ENCODE measurements around the gene IDUA. TPM values are rescaled to one million over a fixed set of nuclear protein-coding genes. Genes with fewer than 3 reads are reported as not detected.

The IDUA gene
- total RNA-seq, 4 donors from 2014 or later, result 6.7 to 25.8 (median 13.3) TPM

DNA sequence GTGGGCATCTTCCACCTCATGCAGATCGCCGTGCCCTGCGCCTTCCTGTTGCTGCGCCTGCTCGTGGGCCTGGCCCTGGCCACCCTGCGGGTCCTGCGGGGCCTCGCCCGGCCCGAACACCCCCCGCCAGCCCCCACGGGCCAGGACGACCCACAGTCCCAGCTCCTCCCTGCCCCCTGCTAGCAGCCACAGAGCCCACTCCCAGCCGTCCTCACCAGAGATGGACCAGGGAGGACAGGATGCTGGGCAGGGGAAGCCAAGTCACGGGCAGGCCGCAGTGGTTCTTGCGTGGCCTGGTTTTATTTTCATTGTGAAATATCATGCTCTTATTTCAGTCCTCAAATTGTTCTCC lies 28.6 kb upstream of the IDUA start:
- TF ChIP-seq CTCF (IDR thresholded peaks at IDR 0.05; ENCODE audit: low read depth), result no peak

GRCh38 chr4:958696-959337 lies 28.0 kb upstream of the IDUA start:
- no peak for TF ChIP-seq CTCF (IDR thresholded peaks at IDR 0.05; ENCODE audit: low read depth)

GRCh38 chr4:959338-960139 lies 27.3 kb upstream of the IDUA start:
- no peak for TF ChIP-seq CTCF (IDR thresholded peaks at IDR 0.05; ENCODE audit: low read depth)

GRCh38 chr4:960140-960635 lies 26.7 kb upstream of the IDUA start:
- TF ChIP-seq CTCF (IDR thresholded peaks at IDR 0.05; ENCODE audit: low read depth), result no peak

DNA sequence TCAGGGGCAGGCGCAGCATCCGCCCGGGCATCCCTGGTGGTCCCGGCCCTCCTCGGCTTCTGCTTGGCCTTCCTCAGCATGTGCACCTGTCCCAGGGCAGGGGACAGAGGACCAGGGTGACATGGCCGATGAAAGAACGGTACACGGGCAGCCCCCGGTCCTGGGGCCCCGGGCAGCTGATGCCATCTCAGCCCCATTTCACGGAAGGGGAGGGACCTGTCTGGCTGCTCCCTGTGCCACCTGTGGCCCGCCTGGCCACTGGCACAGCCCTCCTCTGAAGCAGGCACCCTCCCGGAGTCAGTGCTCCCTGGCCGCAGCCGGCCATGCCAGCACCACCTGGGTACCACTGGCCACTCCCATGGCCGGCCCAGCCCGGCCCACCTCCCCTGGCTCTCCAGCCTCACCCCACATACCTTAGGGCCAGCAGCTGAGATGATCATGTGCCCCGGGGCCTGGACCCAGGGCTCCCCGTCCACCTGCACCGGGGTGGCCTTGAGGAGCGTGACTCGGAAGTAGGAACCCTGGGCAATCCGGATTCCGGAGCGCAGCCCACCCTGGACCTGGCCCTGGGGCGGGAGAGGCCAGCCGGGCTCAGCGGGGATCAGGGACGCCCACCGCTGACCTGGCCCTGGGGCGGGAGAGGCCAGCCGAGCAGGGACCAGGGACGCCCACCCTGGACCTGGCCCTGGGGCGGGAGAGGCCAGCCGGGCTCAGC lies 26.1 kb upstream of the IDUA start:
- no peak for TF ChIP-seq CTCF (IDR thresholded peaks at IDR 0.05; ENCODE audit: low read depth)

DNA sequence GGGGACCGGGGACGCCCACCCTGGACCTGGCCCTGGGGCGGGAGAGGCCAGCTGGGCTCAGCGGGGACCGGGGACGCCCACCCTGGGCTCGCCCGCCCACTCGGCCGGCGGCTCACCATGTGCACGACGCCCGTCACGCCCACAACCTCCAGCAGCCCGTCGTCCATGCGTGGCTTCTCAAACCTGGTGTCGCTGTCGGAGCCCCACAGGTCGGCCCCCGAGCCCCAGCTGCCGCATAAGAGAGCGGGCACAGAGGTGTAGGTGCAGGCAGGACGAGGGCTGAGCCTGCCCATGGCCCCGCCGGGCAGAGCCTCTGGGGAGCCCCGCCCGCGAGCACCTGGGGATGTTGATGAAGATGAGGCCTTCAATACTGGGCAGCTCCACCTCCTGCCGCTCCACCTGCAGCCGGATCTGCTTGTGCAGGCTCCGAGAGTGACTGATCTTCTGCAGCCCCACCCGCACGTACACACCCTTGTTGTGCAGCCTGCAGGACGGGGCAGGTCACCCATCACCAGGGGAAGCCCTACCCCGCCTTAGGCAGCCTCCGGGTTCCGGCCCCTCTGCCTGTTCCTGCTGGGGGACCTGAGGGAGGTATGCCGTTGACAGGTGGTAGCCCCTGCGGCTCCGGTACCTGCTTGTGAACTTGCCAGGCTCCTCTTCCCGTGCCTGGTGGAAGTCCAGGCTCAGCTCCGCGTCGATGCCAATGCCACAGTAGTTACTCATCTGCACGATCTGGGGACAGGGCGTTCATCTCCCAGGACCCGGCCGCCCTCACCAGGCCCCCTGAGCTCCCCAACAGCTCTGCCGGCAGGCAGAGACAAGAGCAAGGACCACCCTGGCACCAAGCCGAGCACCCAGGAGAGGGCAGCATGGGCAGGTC lies 25.3 kb upstream of the IDUA start:
- no peak for TF ChIP-seq CTCF (IDR thresholded peaks at IDR 0.05; ENCODE audit: low read depth)

Measured in subcutaneous adipose tissue (tissue), 4 donors.